Keratinocyte (primary cell): ENCODE measurements around the gene SLC6A5. TPM values are rescaled to one million over a fixed set of nuclear protein-coding genes. Genes with fewer than 3 reads are reported as not detected.

Experiments used
- DNase-seq: peaks from one replicate; pipeline ENCODE4 v3.0.0-alpha.2; 2011; ENCODE audit warnings: low read depth, missing footprints, low spot score
- FAIRE-seq: peaks from 2 replicates; lab custom pipeline; 2011; peaks lifted over from hg19 to GRCh38; lab: Jason Lieb, UNC
- H2AFZ ChIP-seq: 2 replicates; pipeline ENCODE4 v1.6.0; 2012; ENCODE audit warnings: low read length, control low read depth, inconsistent platforms; ENCODE audit not compliant: control insufficient read depth
- H3K27ac ChIP-seq: 2 replicates; pipeline ENCODE4 v1.5.1; 2011; ENCODE audit warnings: low read length; ENCODE audit not compliant: control insufficient read depth, insufficient read depth
- H3K27me3 ChIP-seq: 3 replicates; pipeline ENCODE4 v1.6.0; 2011; ENCODE audit warnings: low read length; ENCODE audit not compliant: control insufficient read depth, insufficient read depth; ENCODE audit errors: extremely low read depth
- H3K36me3 ChIP-seq, 2 experiments: 2 replicates in 1 of 2; 3 replicates in 1 of 2; pipeline ENCODE4 v1.5.1; 2011; ENCODE audit warnings: low read length in 2 of 2, mild to moderate bottlenecking in 1 of 2; ENCODE audit not compliant: control insufficient read depth in 2 of 2, insufficient read depth in 2 of 2; ENCODE audit errors: extremely low read depth in 1 of 2
- H3K4me1 ChIP-seq: 3 replicates; pipeline ENCODE4 v1.5.1; 2011; ENCODE audit warnings: low read length; ENCODE audit not compliant: control insufficient read depth, insufficient read depth; ENCODE audit errors: extremely low read depth
- H3K4me2 ChIP-seq: 3 replicates; pipeline ENCODE4 v1.6.0; 2011; ENCODE audit warnings: low read depth, low read length; ENCODE audit not compliant: control insufficient read depth, insufficient read depth; ENCODE audit errors: extremely low read depth
- H3K4me3 ChIP-seq, 3 experiments: fragments of 200-600 bp in 1 of 3; sonication (generic) in 1 of 3; 2 replicates in 2 of 3; 3 replicates in 1 of 3; pipeline ENCODE4 v1.5.1; 2011 to 2016; ENCODE audit warnings: low read length in 3 of 3, mild to moderate bottlenecking in 3 of 3, control low read depth in 2 of 3, inconsistent platforms in 1 of 3, low read depth in 1 of 3, mixed read lengths in 1 of 3, mixed run types in 1 of 3, moderate library complexity in 1 of 3; ENCODE audit not compliant: control insufficient read depth in 2 of 3, insufficient read depth in 2 of 3; ENCODE audit errors: extremely low read depth in 1 of 3
- H3K79me2 ChIP-seq: 2 replicates; pipeline ENCODE4 v1.6.0; 2012; ENCODE audit warnings: low read length; ENCODE audit not compliant: control insufficient read depth, insufficient read depth
- H3K9ac ChIP-seq: 3 replicates; pipeline ENCODE4 v1.6.0; 2011; ENCODE audit warnings: low read length; ENCODE audit not compliant: control insufficient read depth, insufficient read depth; ENCODE audit errors: extremely low read depth
- H3K9me1 ChIP-seq: 3 replicates; pipeline ENCODE4 v1.6.0; 2011; ENCODE audit warnings: low read length; ENCODE audit not compliant: control insufficient read depth, insufficient read depth; ENCODE audit errors: extremely low read depth
- H3K9me3 ChIP-seq: 2 replicates; pipeline ENCODE4 v1.5.1; 2012; ENCODE audit warnings: low read depth, low read length; ENCODE audit not compliant: control insufficient read depth
- H4K20me1 ChIP-seq: 3 replicates; pipeline ENCODE4 v1.6.0; 2011; ENCODE audit warnings: low read length; ENCODE audit not compliant: control insufficient read depth, insufficient read depth; ENCODE audit errors: extremely low read depth
- CTCF ChIP-seq, 3 experiments: IDR thresholded peaks in 1 of 3; conservative IDR thresholded peaks in 1 of 3; optimal IDR thresholded peaks in 1 of 3; 2 replicates in 2 of 3; 3 replicates in 1 of 3; pipeline versions ENCODE3 to v1.5.1; 2011; ENCODE audit warnings: low read length in 3 of 3, mild to moderate bottlenecking in 3 of 3, moderate library complexity in 2 of 3, control low read depth in 1 of 3, inconsistent platforms in 1 of 3; ENCODE audit not compliant: insufficient read depth in 2 of 3; ENCODE audit errors: extremely low read depth in 1 of 3
- EZH2 ChIP-seq: IDR thresholded peaks from one replicate; pipeline ENCODE4 v1.6.1; 2012; ENCODE audit warnings: inconsistent platforms, mild to moderate bottlenecking, low read length, moderate library complexity
- dilution Hi-C: fragments of 300-500 bp; cut with MboI; formaldehyde crosslinking; loops from one replicate; pipeline ENCODE4 v1.7.0; 2020; ENCODE audit warnings: low sequenced_read_pairs; ENCODE audit not compliant: extremely low pct_ligation_motif_present
- polyA plus RNA-seq, 5 experiments: library from polyadenylated mRNA; depleted of rRNA in 3 of 5; stranded (reverse) in 3 of 5; stranded (forward) in 1 of 5; unstranded in 1 of 5; fragments of >200 nt; gene quantifications; 1 replicate in 1 of 5; 2 replicates in 3 of 5; 3 replicates in 1 of 5; pipeline versions ENCODE4 v1.2.1 to v1.2.3, GENCODE V29; 2011 to 2012; ENCODE audit warnings: missing spikeins in 2 of 5, low read depth in 1 of 5, low replicate concordance in 1 of 5

SLC6A5 gene
- polyA plus RNA-seq, 1 donor (not counting 4 experiments of a cell fraction or from before 2014, with no cell fraction given), result not detected

- Histone ChIP-seq H2AFZ (no peak overlapping the region), H4K20me1 (no peaks in the 10 kb centered on the region), H3K36me3 (no peaks in the 10 kb centered on the region), H3K4me3 (no peak overlapping the region), H3K9ac (no peak overlapping the region), H3K27me3 (peaks cover 3% of the 10 kb centered on the region), H3K27ac (no peak overlapping the region), H3K4me2 (no peak overlapping the region), H3K79me2 (no peaks in the 10 kb centered on the region), H3K9me3 (no peaks in the 10 kb centered on the region), H3K9me1 (no peaks in the 10 kb centered on the region), H3K4me1 (no peaks in the 10 kb centered on the region)
- dilution Hi-C loops, result loop anchor here (25.0 kb wide), 1 partner anchor 109 kb away; no protein-coding TSS in a partner anchor
- FAIRE-seq (no peak), DNase-seq (no peak)
- TF ChIP-seq EZH2 (no peak), CTCF (optimal IDR thresholded peaks at IDR 0.05 in 1 of 3, IDR thresholded peaks at IDR 0.05 in 1 of 3, conservative IDR thresholded peaks at IDR 0.05 in 1 of 3; ENCODE audit: extremely low read depth in 1 of 3, insufficient read depth in 2 of 3, low read length in 3 of 3) (no peak)
Measured at GRCh38 chr11:20620988-20621387, 21.6 kb downstream of the SLC6A5 start.

GRCh38 chr11:20621679-20622078, 22.3 kb downstream of the SLC6A5 start:
- dilution Hi-C loops, result loop anchor here (25.0 kb wide), 1 partner anchor 109 kb away; no protein-coding TSS in a partner anchor
- Histone ChIP-seq H3K4me2 (no peak overlapping the region), H3K36me3 (no peaks in the 10 kb centered on the region), H3K79me2 (no peaks in the 10 kb centered on the region), H3K9me1 (no peaks in the 10 kb centered on the region), H3K9me3 (no peaks in the 10 kb centered on the region), H3K9ac (no peak overlapping the region), H3K27ac (no peak overlapping the region), H2AFZ (no peak overlapping the region), H3K4me3 (no peak overlapping the region), H4K20me1 (no peaks in the 10 kb centered on the region), H3K4me1 (no peaks in the 10 kb centered on the region), H3K27me3 (peaks cover 3% of the 10 kb centered on the region)
- FAIRE-seq, result no peak
- TF ChIP-seq CTCF (optimal IDR thresholded peaks at IDR 0.05 in 1 of 3, IDR thresholded peaks at IDR 0.05 in 1 of 3, conservative IDR thresholded peaks at IDR 0.05 in 1 of 3; ENCODE audit: extremely low read depth in 1 of 3, insufficient read depth in 2 of 3, low read length in 3 of 3) (no peak), EZH2 (no peak)
- no peak for DNase-seq
